HG02981 (cell line): ENCODE data around the gene LRP1B.

Source experiments
- ATAC-seq: cut with Tn5 transposase; IDR thresholded peaks from one replicate; pipeline ENCODE4 v1.9.1; 2021; ENCODE audit warnings: mild to moderate bottlenecking, moderate library complexity; ENCODE audit not compliant: unreplicated experiment

LRP1B gene

GRCh38 chr2:141605163-141605562 is 525.7 kb downstream of the LRP1B start:
- ATAC-seq, result no peak

- no peak for ATAC-seq
Observed at GRCh38 chr2:141601511-141602152, 529.2 kb downstream of the LRP1B start.

GRCh38 chr2:141599721-141600120 is 531.1 kb downstream of the LRP1B start:
- no peak for ATAC-seq

- ATAC-seq, result no peak
Observed at GRCh38 chr2:141598982-141599381, 531.8 kb downstream of the LRP1B start.

GRCh38 chr2:141595316-141595920 is 535.4 kb downstream of the LRP1B start:
- ATAC-seq, result no peak

GRCh38 chr2:141591787-141592186 is 539.0 kb downstream of the LRP1B start:
- ATAC-seq, result no peak

- ATAC-seq, result no peak
Observed at GRCh38 chr2:141590620-141591019, 540.2 kb downstream of the LRP1B start.

- no peak for ATAC-seq
Observed at GRCh38 chr2:141589314-141589713, 541.5 kb downstream of the LRP1B start.

GRCh38 chr2:141586985-141587384 is 543.8 kb downstream of the LRP1B start:
- no peak for ATAC-seq

- ATAC-seq, result no peak
Observed at GRCh38 chr2:141582213-141582612, 548.6 kb downstream of the LRP1B start.

GRCh38 chr2:141579071-141579470 is 551.7 kb downstream of the LRP1B start:
- no peak for ATAC-seq

GRCh38 chr2:141570474-141571131 is 560.2 kb downstream of the LRP1B start:
- no peak for ATAC-seq

GRCh38 chr2:141569941-141570340 is 560.9 kb downstream of the LRP1B start:
- ATAC-seq, result no peak

GRCh38 chr2:141565597-141565996 is 565.2 kb downstream of the LRP1B start:
- ATAC-seq, result no peak

- no peak for ATAC-seq
Observed at GRCh38 chr2:141560723-141561122, 570.1 kb downstream of the LRP1B start.

GRCh38 chr2:141557329-141558095 is 573.3 kb downstream of the LRP1B start:
- ATAC-seq, result peak; percentile 71

- no peak for ATAC-seq
Observed at GRCh38 chr2:141555876-141556470, 574.8 kb downstream of the LRP1B start.

- ATAC-seq, result peak; percentile 71
Observed at GRCh38 chr2:141554810-141555209, 576.0 kb downstream of the LRP1B start.

- peak; percentile 81 for ATAC-seq
Observed at GRCh38 chr2:141534666-141535362, 596.0 kb downstream of the LRP1B start.

- ATAC-seq, result no peak
Observed at GRCh38 chr2:141529659-141530058, 601.2 kb downstream of the LRP1B start.

GRCh38 chr2:141528990-141529389 is 601.8 kb downstream of the LRP1B start:
- no peak for ATAC-seq
